T-helper 1 cell treated with Interleukin-12 subunit alpha and Interleukin-12 subunit beta and Interleukin-4 antibody, amounts not matched to agents 30 μg/mL and 1 μg/mL, for 36 hours (primary cell): Measurements from ENCODE around the gene RANBP9.

Experiments
- H3K27ac Mint-ChIP-seq: one replicate; pipeline ENCODE4 v1.8.0; 2021; ENCODE audit warnings: mild to moderate bottlenecking, mixed read lengths
- H3K27me3 Mint-ChIP-seq: one replicate; pipeline ENCODE4 v1.8.0; 2021; ENCODE audit warnings: low read depth, mixed read lengths
- H3K36me3 Mint-ChIP-seq: one replicate; pipeline ENCODE4 v1.8.0; 2021; ENCODE audit warnings: low read depth, mixed read lengths
- H3K4me1 Mint-ChIP-seq: one replicate; pipeline ENCODE4 v1.8.0; 2021; ENCODE audit warnings: low read depth, mixed read lengths
- H3K4me3 Mint-ChIP-seq: one replicate; pipeline ENCODE4 v1.8.0; 2021; ENCODE audit warnings: mild to moderate bottlenecking, moderate library complexity, mixed read lengths
- H3K9me3 Mint-ChIP-seq: one replicate; pipeline ENCODE4 v1.8.0; 2021; ENCODE audit warnings: mixed read lengths

RANBP9 gene

GRCh38 chr6:13698715-13699114, 12.9 kb downstream of the RANBP9 start:
- Mint-ChIP-seq H3K36me3 (peaks cover 23% of the 10 kb centered on the region), H3K4me3 (no peak overlapping the region), H3K27ac (no peak overlapping the region), H3K9me3 (no peaks in the 10 kb centered on the region), H3K4me1 (peaks cover 40% of the 10 kb centered on the region), H3K27me3 (no peaks in the 10 kb centered on the region)

- H3K36me3 Mint-ChIP-seq, result peaks cover 25% of the 10 kb centered on the region
- H3K4me1 Mint-ChIP-seq, result peaks cover 42% of the 10 kb centered on the region
Observed at GRCh38 chr6:13697857-13698256, 13.8 kb downstream of the RANBP9 start.

GRCh38 chr6:13696226-13696625, 15.4 kb downstream of the RANBP9 start:
- Mint-ChIP-seq H3K27me3 (no peaks in the 10 kb centered on the region), H3K36me3 (peaks cover 24% of the 10 kb centered on the region), H3K4me3 (no peak overlapping the region), H3K9me3 (no peaks in the 10 kb centered on the region), H3K4me1 (peaks cover 41% of the 10 kb centered on the region), H3K27ac (no peak overlapping the region)

More at GRCh38 chr6:13697857-13698256, 13.8 kb downstream of the RANBP9 start:
- Mint-ChIP-seq H3K27ac (no peak overlapping the region), H3K27me3 (no peaks in the 10 kb centered on the region), H3K4me3 (no peak overlapping the region), H3K9me3 (no peaks in the 10 kb centered on the region)

- H3K4me1 Mint-ChIP-seq, result peaks cover 36% of the 10 kb centered on the region
- no peaks in the 10 kb centered on the region for H3K9me3 Mint-ChIP-seq
- H3K4me3 Mint-ChIP-seq, result peak overlapping the region; percentile 59
- H3K36me3 Mint-ChIP-seq, result peaks cover 26% of the 10 kb centered on the region
- H3K27me3 Mint-ChIP-seq, result no peaks in the 10 kb centered on the region
- H3K27ac Mint-ChIP-seq, result peak overlapping the region; percentile 65
Observed at GRCh38 chr6:13695252-13695651, 16.4 kb downstream of the RANBP9 start.

- H3K27ac Mint-ChIP-seq, result peak overlapping the region; percentile 65
- H3K4me3 Mint-ChIP-seq, result no peak overlapping the region
Observed at GRCh38 chr6:13694562-13694961, 17.1 kb downstream of the RANBP9 start.

GRCh38 chr6:13689511-13690256, 22.0 kb downstream of the RANBP9 start:
- H3K27me3 Mint-ChIP-seq, result no peaks in the 10 kb centered on the region
- no peaks in the 10 kb centered on the region for H3K9me3 Mint-ChIP-seq
- peak overlapping the region; percentile 32 for H3K27ac Mint-ChIP-seq
- no peak overlapping the region for H3K4me3 Mint-ChIP-seq
- peaks cover 40% of the 10 kb centered on the region for H3K4me1 Mint-ChIP-seq
- peaks cover 34% of the 10 kb centered on the region for H3K36me3 Mint-ChIP-seq

More at GRCh38 chr6:13694562-13694961, 17.1 kb downstream of the RANBP9 start:
- Mint-ChIP-seq H3K4me1 (peaks cover 39% of the 10 kb centered on the region), H3K36me3 (peaks cover 30% of the 10 kb centered on the region), H3K27me3 (no peaks in the 10 kb centered on the region), H3K9me3 (no peaks in the 10 kb centered on the region)

GRCh38 chr6:13688692-13689196, 22.9 kb downstream of the RANBP9 start:
- no peaks in the 10 kb centered on the region for H3K27me3 Mint-ChIP-seq
- H3K27ac Mint-ChIP-seq, result peak overlapping the region; percentile 42
- peaks cover 34% of the 10 kb centered on the region for H3K36me3 Mint-ChIP-seq
- no peaks in the 10 kb centered on the region for H3K9me3 Mint-ChIP-seq
- peaks cover 42% of the 10 kb centered on the region for H3K4me1 Mint-ChIP-seq
- no peak overlapping the region for H3K4me3 Mint-ChIP-seq

GRCh38 chr6:13687917-13688351, 23.7 kb downstream of the RANBP9 start:
- Mint-ChIP-seq H3K4me1 (peaks cover 42% of the 10 kb centered on the region), H3K36me3 (peaks cover 32% of the 10 kb centered on the region), H3K4me3 (no peak overlapping the region), H3K27me3 (no peaks in the 10 kb centered on the region), H3K27ac (peak overlapping the region; percentile 68), H3K9me3 (no peaks in the 10 kb centered on the region)

GRCh38 chr6:13684855-13685254, 26.8 kb downstream of the RANBP9 start:
- Mint-ChIP-seq H3K36me3 (peaks cover 27% of the 10 kb centered on the region), H3K4me1 (peaks cover 51% of the 10 kb centered on the region), H3K4me3 (no peak overlapping the region), H3K9me3 (peaks cover 4% of the 10 kb centered on the region), H3K27ac (no peak overlapping the region), H3K27me3 (no peaks in the 10 kb centered on the region)

GRCh38 chr6:13683038-13683437, 28.6 kb downstream of the RANBP9 start:
- peaks cover 38% of the 10 kb centered on the region for H3K4me1 Mint-ChIP-seq
- no peak overlapping the region for H3K27ac Mint-ChIP-seq
- peaks cover 24% of the 10 kb centered on the region for H3K36me3 Mint-ChIP-seq
- peaks cover 6% of the 10 kb centered on the region for H3K9me3 Mint-ChIP-seq
- no peak overlapping the region for H3K4me3 Mint-ChIP-seq
- H3K27me3 Mint-ChIP-seq, result no peaks in the 10 kb centered on the region

GRCh38 chr6:13682346-13682745, 29.3 kb downstream of the RANBP9 start:
- no peak overlapping the region for H3K27ac Mint-ChIP-seq
- peaks cover 18% of the 10 kb centered on the region for H3K36me3 Mint-ChIP-seq
- no peak overlapping the region for H3K4me3 Mint-ChIP-seq

GRCh38 chr6:13681305-13682061, 30.2 kb downstream of the RANBP9 start:
- Mint-ChIP-seq H3K27ac (peak overlapping the region; percentile 86), H3K9me3 (peaks cover 13% of the 10 kb centered on the region), H3K4me1 (peaks cover 26% of the 10 kb centered on the region), H3K27me3 (no peaks in the 10 kb centered on the region), H3K4me3 (peak overlapping the region; percentile 60), H3K36me3 (peaks cover 19% of the 10 kb centered on the region)

More at GRCh38 chr6:13682346-13682745, 29.3 kb downstream of the RANBP9 start:
- Mint-ChIP-seq H3K4me1 (peaks cover 31% of the 10 kb centered on the region), H3K27me3 (no peaks in the 10 kb centered on the region), H3K9me3 (peaks cover 6% of the 10 kb centered on the region)

- H3K27ac Mint-ChIP-seq, result no peak overlapping the region
- H3K4me1 Mint-ChIP-seq, result peaks cover 28% of the 10 kb centered on the region
- H3K27me3 Mint-ChIP-seq, result no peaks in the 10 kb centered on the region
- H3K9me3 Mint-ChIP-seq, result peaks cover 17% of the 10 kb centered on the region
- no peak overlapping the region for H3K4me3 Mint-ChIP-seq
- H3K36me3 Mint-ChIP-seq, result peaks cover 21% of the 10 kb centered on the region
Observed at GRCh38 chr6:13680448-13680968, 31.1 kb downstream of the RANBP9 start.

- peaks cover 30% of the 10 kb centered on the region for H3K4me1 Mint-ChIP-seq
- H3K9me3 Mint-ChIP-seq, result peaks cover 21% of the 10 kb centered on the region
- H3K36me3 Mint-ChIP-seq, result peaks cover 24% of the 10 kb centered on the region
- H3K27ac Mint-ChIP-seq, result peak overlapping the region; percentile 3
- no peak overlapping the region for H3K4me3 Mint-ChIP-seq
- no peaks in the 10 kb centered on the region for H3K27me3 Mint-ChIP-seq
Observed at GRCh38 chr6:13679996-13680395, 31.6 kb downstream of the RANBP9 start.
